Colonic mucosa (tissue), 4 donors: ENCODE data around the gene CYB5D1. TPM values are rescaled to one million over a fixed set of nuclear protein-coding genes. Genes with fewer than 3 reads are reported as not detected.
"Not testable (repeated sequence)": the region's sequence is repeated elsewhere in the genome, so short reads cannot be mapped to it uniquely, and the experiment has no call there.

Source experiments
- DNase-seq: peaks from one replicate; pipeline ENCODE4 v3.0.0-alpha.2; 2020
- H3K27ac ChIP-seq: fragments of 200-600 bp; one replicate; pipeline ENCODE4 v1.8.0; 2021
- H3K27me3 ChIP-seq: fragments of 200-600 bp; one replicate; pipeline ENCODE4 v1.8.0; 2021
- H3K36me3 ChIP-seq: fragments of 200-600 bp; one replicate; pipeline ENCODE4 v1.8.0; 2021
- H3K4me1 ChIP-seq: fragments of 200-600 bp; one replicate; pipeline ENCODE4 v1.8.0; 2021; ENCODE audit warnings: mild to moderate bottlenecking
- H3K4me3 ChIP-seq: fragments of 200-600 bp; one replicate; pipeline ENCODE4 v1.8.0; 2021
- H3K9ac ChIP-seq, 2 donors: one replicate each; pipeline ENCODE4 v1.7.0; 2013; ENCODE audit warnings: control low read depth in 2 of 2, low read depth in 2 of 2, low read length in 2 of 2
- H3K9me3 ChIP-seq: fragments of 200-600 bp; one replicate; pipeline ENCODE4 v1.8.0; 2021
- CTCF ChIP-seq: fragments of 200-600 bp; IDR thresholded peaks from one replicate; pipeline ENCODE4 v1.8.0; 2022; ENCODE audit warnings: antibody characterized with exemption, mild to moderate bottlenecking
- intact Hi-C: fragments of 100-400 bp; cut with DNase I; formaldehyde crosslinking; loops from one replicate; pipeline ENCODE4 v1.14.1; 2022
- total RNA-seq, 2 donors: library from RNA; stranded (reverse); fragmentation: NEBNext Ultra II Directional in 1 of 2; extraction: Animal tissue kit (Norgen Biotek cat#: 25700) in 1 of 2; gene quantifications; one replicate each; pipeline ENCODE4 v1.2.1, GENCODE V29; 2021
- donor health status: healthy.
- donor health status: DM: no; HTN: no; CAD: no.
- donor health status: DM: no; HTN: no; CAD: no.

The CYB5D1 gene
- total RNA-seq, 2 donors from 2014 or later, result 9.4 to 18.2 TPM

- no peak for TF ChIP-seq CTCF
- no peaks in the 10 kb centered on the region for H3K27me3 ChIP-seq
- H3K27ac ChIP-seq, result no peak overlapping the region
- no peaks in the 10 kb centered on the region for H3K36me3 ChIP-seq
- H3K9ac ChIP-seq, result peak overlapping the region in 1 of 2 donors; percentile 96
- intact Hi-C loops, result no loop called here
- no peaks in the 10 kb centered on the region for H3K9me3 ChIP-seq
- H3K4me3 ChIP-seq, result no peak overlapping the region
- DNase-seq, result no peak
- H3K4me1 ChIP-seq, result peaks cover 16% of the 10 kb centered on the region
Measured at GRCh38 chr17:7859028-7859427, 1.2 kb downstream of the CYB5D1 start.

- DNase-seq, result peak; percentile 69
- H3K9ac ChIP-seq, result no peak overlapping the region
- intact Hi-C loops, result loop anchor here (2.0 kb wide), 1 partner anchor 126 kb away; no protein-coding TSS in a partner anchor
Measured at GRCh38 chr17:7862692-7863437, 5.1 kb downstream of the CYB5D1 start.

GRCh38 chr17:7864384-7864783 is 6.6 kb downstream of the CYB5D1 start:
- intact Hi-C loops, result loop anchor here (2.0 kb wide), 1 partner anchor 26 kb away; no protein-coding TSS in a partner anchor
- not testable (repeated sequence) for H3K9ac ChIP-seq, DNase-seq

More at GRCh38 chr17:7862692-7863437, 5.1 kb downstream of the CYB5D1 start:
- Histone ChIP-seq H3K9me3 (no peaks in the 10 kb centered on the region), H3K36me3 (no peaks in the 10 kb centered on the region), H3K27ac (no peak overlapping the region), H3K27me3 (no peaks in the 10 kb centered on the region), H3K4me3 (no peak overlapping the region), H3K4me1 (peaks cover 10% of the 10 kb centered on the region)
- peak; percentile 79 for TF ChIP-seq CTCF

GRCh38 chr17:7864995-7865650 is 7.3 kb downstream of the CYB5D1 start:
- no peaks in the 10 kb centered on the region for H3K9me3 ChIP-seq
- DNase-seq, result no peak
- H3K4me3 ChIP-seq, result no peak overlapping the region
- no peaks in the 10 kb centered on the region for H3K4me1 ChIP-seq
- intact Hi-C loops, result loop anchor here (2.0 kb wide), 1 partner anchor 26 kb away; no protein-coding TSS in a partner anchor
- H3K36me3 ChIP-seq, result no peaks in the 10 kb centered on the region
- no peak for TF ChIP-seq CTCF
- no peak overlapping the region for H3K9ac ChIP-seq
- H3K27ac ChIP-seq, result no peak overlapping the region
- H3K27me3 ChIP-seq, result no peaks in the 10 kb centered on the region

More at GRCh38 chr17:7864384-7864783, 6.6 kb downstream of the CYB5D1 start:
- H3K27me3 ChIP-seq, H3K9me3 ChIP-seq, H3K4me1 ChIP-seq, H3K27ac ChIP-seq, H3K4me3 ChIP-seq, H3K36me3 ChIP-seq: not testable (repeated sequence)

GRCh38 chr17:7867881-7868329 is 10.1 kb downstream of the CYB5D1 start:
- Histone ChIP-seq H3K9me3 (no peaks in the 10 kb centered on the region), H3K27me3 (no peaks in the 10 kb centered on the region), H3K4me1 (no peaks in the 10 kb centered on the region), H3K27ac (no peak overlapping the region), H3K4me3 (no peak overlapping the region), H3K36me3 (no peaks in the 10 kb centered on the region), H3K9ac (peak overlapping the region; percentile 2 to 9)
- intact Hi-C loops, result no loop called here
- no peak for TF ChIP-seq CTCF
- DNase-seq, result no peak
